Gastroesophageal sphincter (tissue), 3 donors: ENCODE data around the gene CDH4.

Experiments
- CTCF ChIP-seq, 4 experiments: fragments of 200-600 bp in 2 of 4; fragments of 450-650 bp in 2 of 4; sonication (generic) in 1 of 4; IDR thresholded peaks; one replicate each; pipeline ENCODE4 v1.5.1; 2017 to 2019; ENCODE audit warnings: antibody characterized with exemption in 4 of 4, mild to moderate bottlenecking in 2 of 4, moderate library complexity in 2 of 4
- EP300 ChIP-seq: sonication (generic); formaldehyde crosslinking; IDR thresholded peaks from one replicate; pipeline ENCODE4 v1.6.1; 2017; ENCODE audit warnings: antibody characterized with exemption, mild to moderate bottlenecking
- POLR2A ChIP-seq, 2 donors: fragments of 450-650 bp; IDR thresholded peaks; one replicate each; pipeline ENCODE4 v1.6.1; 2017; ENCODE audit warnings: antibody characterized with exemption in 2 of 2, mild to moderate bottlenecking in 2 of 2, moderate library complexity in 1 of 2
- POLR2AphosphoS5 ChIP-seq: sonication (generic); formaldehyde crosslinking; IDR thresholded peaks from one replicate; pipeline ENCODE4 v1.6.1; 2017; ENCODE audit warnings: antibody characterized with exemption

DNA sequence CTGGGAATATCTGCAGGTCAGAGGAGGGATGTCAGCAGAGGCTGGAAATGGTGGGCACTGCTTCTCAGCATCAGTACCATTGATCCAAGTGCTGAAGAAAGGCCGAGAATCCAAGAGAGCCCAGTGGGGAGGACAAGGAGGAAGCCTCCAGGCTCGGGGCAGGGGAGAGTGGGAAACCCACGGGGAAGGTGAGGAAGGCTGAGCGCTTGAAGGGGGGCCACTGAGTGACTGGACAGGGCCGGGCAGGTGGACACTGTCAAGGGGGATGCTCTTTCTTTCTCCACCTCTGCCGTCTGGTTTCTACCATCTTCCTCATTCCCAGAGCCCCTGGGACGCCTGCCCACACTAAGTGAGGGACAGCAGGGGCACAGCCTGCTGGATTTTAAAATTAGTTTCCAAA lies 335.0 kb downstream of the CDH4 start:
- no peak for TF ChIP-seq POLR2A (IDR thresholded peaks at IDR 0.05)
- TF ChIP-seq CTCF (IDR thresholded peaks at IDR 0.05) = no peak
- TF ChIP-seq POLR2AphosphoS5 = no peak
- TF ChIP-seq EP300 = no peak
